ENCODE data around the gene SLC25A13.

The SLC25A13 gene

GRCh38 chr7:96090756-96091155, 231.1 kb downstream of the SLC25A13 start:
- H3K9ac ChIP-seq (ENCODE audit: low read length) = no peak overlapping the region
- no peaks in the 10 kb centered on the region for H3F3A ChIP-seq (ENCODE audit: insufficient read depth, low read length)
- H3K27ac ChIP-seq (ENCODE audit: low read length) = no peak overlapping the region
- H3K27me3 ChIP-seq (replicated peaks; ENCODE audit: insufficient read depth, low read length) = no peaks in the 10 kb centered on the region
- H3K9me3 ChIP-seq (replicated peaks; ENCODE audit: insufficient read depth, low read length) = no peaks in the 10 kb centered on the region
- H3K4me1 ChIP-seq (ENCODE audit: low read length) = no peaks in the 10 kb centered on the region
- H3K4me3 ChIP-seq (ENCODE audit: low read length) = no peak overlapping the region
- no peaks in the 10 kb centered on the region for H3K9me2 ChIP-seq (replicated peaks; ENCODE audit: insufficient read depth, low read length)
- no peak overlapping the region for H2AFZ ChIP-seq (ENCODE audit: low read length)
- no peak overlapping the region for H3K4me2 ChIP-seq (ENCODE audit: low read depth, low read length)
- TF ChIP-seq EZH2 (optimal IDR thresholded peaks at IDR 0.05; ENCODE audit: low read depth, low read length) (no peak), CTCF (IDR thresholded peaks at IDR 0.05; ENCODE audit: low read length) (no peak)
- no peak for DNase-seq
- H3K36me3 ChIP-seq (replicated peaks; ENCODE audit: insufficient read depth, low read length) = no peaks in the 10 kb centered on the region
- H3K79me2 ChIP-seq (ENCODE audit: low read length) = no peaks in the 10 kb centered on the region
- no peaks in the 10 kb centered on the region for H4K20me1 ChIP-seq (ENCODE audit: insufficient read depth, low read length)

- no peaks in the 10 kb centered on the region for H3K9me3 ChIP-seq (replicated peaks; ENCODE audit: insufficient read depth, low read length)
- no peaks in the 10 kb centered on the region for H3K27me3 ChIP-seq (replicated peaks; ENCODE audit: insufficient read depth, low read length)
- H3K4me3 ChIP-seq (ENCODE audit: low read length) = no peak overlapping the region
- H3F3A ChIP-seq (ENCODE audit: insufficient read depth, low read length) = no peaks in the 10 kb centered on the region
- TF ChIP-seq EZH2phosphoT487 (IDR thresholded peaks at IDR 0.05; ENCODE audit: low read length) = no peak
- TF ChIP-seq EZH2 (optimal IDR thresholded peaks at IDR 0.05; ENCODE audit: low read depth, low read length) = no peak
- no peak for TF ChIP-seq CTCF (IDR thresholded peaks at IDR 0.05; ENCODE audit: low read length)
- H4K20me1 ChIP-seq (ENCODE audit: insufficient read depth, low read length) = no peaks in the 10 kb centered on the region
- no peak overlapping the region for H3K4me2 ChIP-seq (ENCODE audit: low read depth, low read length)
- no peak overlapping the region for H3K9ac ChIP-seq (ENCODE audit: low read length)
- H3K36me3 ChIP-seq (replicated peaks; ENCODE audit: insufficient read depth, low read length) = no peaks in the 10 kb centered on the region
- no peak for DNase-seq
- H3K4me1 ChIP-seq (ENCODE audit: low read length) = no peaks in the 10 kb centered on the region
- H3K9me2 ChIP-seq (replicated peaks; ENCODE audit: insufficient read depth, low read length) = no peaks in the 10 kb centered on the region
- no peak overlapping the region for H3K27ac ChIP-seq (ENCODE audit: low read length)
- H3K79me2 ChIP-seq (ENCODE audit: low read length) = no peaks in the 10 kb centered on the region
- H2AFZ ChIP-seq (ENCODE audit: low read length) = no peak overlapping the region
Observed at GRCh38 chr7:96089511-96089910, 232.4 kb downstream of the SLC25A13 start.

GRCh38 chr7:96088579-96088978, 233.3 kb downstream of the SLC25A13 start:
- no peaks in the 10 kb centered on the region for H3K36me3 ChIP-seq (replicated peaks; ENCODE audit: insufficient read depth, low read length)
- no peaks in the 10 kb centered on the region for H3K9me2 ChIP-seq (replicated peaks; ENCODE audit: insufficient read depth, low read length)
- no peaks in the 10 kb centered on the region for H3K27me3 ChIP-seq (replicated peaks; ENCODE audit: insufficient read depth, low read length)
- H2AFZ ChIP-seq (ENCODE audit: low read length) = no peak overlapping the region
- H3K4me1 ChIP-seq (ENCODE audit: low read length) = no peaks in the 10 kb centered on the region
- DNase-seq = no peak
- no peak overlapping the region for H3K4me2 ChIP-seq (ENCODE audit: low read depth, low read length)
- no peak for TF ChIP-seq EZH2 (optimal IDR thresholded peaks at IDR 0.05; ENCODE audit: low read depth, low read length)
- no peak for TF ChIP-seq EZH2phosphoT487 (IDR thresholded peaks at IDR 0.05; ENCODE audit: low read length)
- no peak for TF ChIP-seq CTCF (IDR thresholded peaks at IDR 0.05; ENCODE audit: low read length)
- no peaks in the 10 kb centered on the region for H3F3A ChIP-seq (ENCODE audit: insufficient read depth, low read length)
- H3K27ac ChIP-seq (ENCODE audit: low read length) = no peak overlapping the region
- H3K9me3 ChIP-seq (replicated peaks; ENCODE audit: insufficient read depth, low read length) = no peaks in the 10 kb centered on the region
- no peaks in the 10 kb centered on the region for H4K20me1 ChIP-seq (ENCODE audit: insufficient read depth, low read length)
- H3K4me3 ChIP-seq (ENCODE audit: low read length) = no peak overlapping the region
- H3K79me2 ChIP-seq (ENCODE audit: low read length) = no peaks in the 10 kb centered on the region
- H3K9ac ChIP-seq (ENCODE audit: low read length) = no peak overlapping the region

Data from MM.1S (cell line).